Breast epithelium (tissue), 4 donors: ENCODE results near the gene AP5S1. TPM values are rescaled to one million over a fixed set of nuclear protein-coding genes. Genes with fewer than 3 reads are reported as not detected.
A peak's percentile ranks its signal among the peaks of the same experiment; 100 is the strongest.

Source experiments
- DNase-seq, 2 donors: peaks; one replicate each; pipeline ENCODE4 v3.0.0-alpha.2; 2019; ENCODE audit warnings: low spot score in 2 of 2
- H3K27ac ChIP-seq, 2 donors: fragments of 200-600 bp; sonication (generic) in 1 of 2; one replicate each; pipeline ENCODE4 v1.5.1; 2016 to 2019; ENCODE audit warnings: mild to moderate bottlenecking in 1 of 2
- H3K27me3 ChIP-seq, 2 donors: fragments of 200-600 bp; sonication (generic) in 1 of 2; one replicate each; pipeline versions ENCODE4 v1.5.1 to v1.6.0; 2017 to 2019; ENCODE audit warnings: control low read depth in 1 of 2, mild to moderate bottlenecking in 1 of 2
- H3K36me3 ChIP-seq: fragments of 200-600 bp; one replicate; pipeline ENCODE4 v1.5.1; 2019
- H3K4me1 ChIP-seq, 2 donors: fragments of 200-600 bp; sonication (generic); one replicate each; pipeline ENCODE4 v1.5.1; 2016 to 2019; ENCODE audit warnings: control low read depth in 1 of 2
- H3K4me3 ChIP-seq, 3 donors: fragments of 200-600 bp; sonication (generic); 1 replicate in 2 of 3; 2 replicates in 1 of 3; pipeline ENCODE4 v1.5.1; 2016 to 2019; ENCODE audit warnings: mild to moderate bottlenecking in 3 of 3, moderate library complexity in 2 of 3
- H3K9me3 ChIP-seq, 2 donors: fragments of 200-600 bp; sonication (generic) in 1 of 2; one replicate each; pipeline ENCODE4 v1.5.1; 2016 to 2019; ENCODE audit warnings: control low read depth in 1 of 2
- CTCF ChIP-seq, 3 donors: fragments of 450-650 bp; IDR thresholded peaks; one replicate each; pipeline ENCODE4 v1.5.1; 2016 to 2017; ENCODE audit warnings: antibody characterized with exemption in 3 of 3, mild to moderate bottlenecking in 3 of 3, moderate library complexity in 3 of 3
- POLR2A ChIP-seq: fragments of 450-650 bp; IDR thresholded peaks from one replicate; pipeline ENCODE4 v1.6.1; 2016; ENCODE audit warnings: antibody characterized with exemption, mild to moderate bottlenecking, moderate library complexity
- POLR2AphosphoS5 ChIP-seq, 3 donors: sonication (generic); formaldehyde crosslinking; IDR thresholded peaks; one replicate each; pipeline ENCODE4 v1.6.1; 2017; ENCODE audit warnings: antibody characterized with exemption in 3 of 3
- intact Hi-C: fragments of 100-400 bp; cut with DNase I; formaldehyde crosslinking; loops from one replicate; pipeline ENCODE4 v1.15.1; 2023; ENCODE audit warnings: low total_unique reads
- total RNA-seq, 3 donors: library from RNA; depleted of rRNA; stranded (reverse); fragments of >200 nt; gene quantifications; one replicate each; pipeline ENCODE4 v1.1.0, GENCODE V29; 2016

The AP5S1 gene
- total RNA-seq, 3 donors from 2014 or later: 11.1 to 13.8 (median 11.8) TPM

GRCh38 chr20:3800256-3800877 is 20.0 kb upstream of the AP5S1 start:
- Histone ChIP-seq H3K9me3 (no peaks in the 10 kb centered on the region), H3K36me3 (no peaks in the 10 kb centered on the region), H3K4me3 (no peak overlapping the region), H3K27me3 (no peaks in the 10 kb centered on the region), H3K27ac (peak overlapping the region in 1 of 2 donors; percentile 91), H3K4me1 (peaks cover 0 to 12% of the 10 kb centered on the region in 2 donors)
- DNase-seq: no peak
- intact Hi-C loops: no loop called here
- TF ChIP-seq POLR2A (no peak), POLR2AphosphoS5 (IDR thresholded peaks at IDR 0.05) (no peak), CTCF (IDR thresholded peaks at IDR 0.05) (no peak)

- no peak for DNase-seq
- Histone ChIP-seq H3K4me3 (no peak overlapping the region), H3K4me1 (peaks cover 1 to 12% of the 10 kb centered on the region in 2 donors), H3K36me3 (no peaks in the 10 kb centered on the region), H3K27me3 (no peaks in the 10 kb centered on the region), H3K27ac (peak overlapping the region; percentile 91 to 95), H3K9me3 (no peaks in the 10 kb centered on the region)
- intact Hi-C loops: no loop called here
- TF ChIP-seq POLR2AphosphoS5 (IDR thresholded peaks at IDR 0.05): no peak
- TF ChIP-seq CTCF (IDR thresholded peaks at IDR 0.05): no peak
- TF ChIP-seq POLR2A: no peak
These were observed 19.5 kb upstream of the AP5S1 start for GRCh38 chr20:3800878-3801260.

GRCh38 chr20:3801299-3801698 is 19.0 kb upstream of the AP5S1 start:
- H3K4me3 ChIP-seq: no peak overlapping the region
- H3K27ac ChIP-seq: peak overlapping the region; percentile 91 to 95
- no peaks in the 10 kb centered on the region for H3K27me3 ChIP-seq
- DNase-seq: no peak
- H3K36me3 ChIP-seq: no peaks in the 10 kb centered on the region
- TF ChIP-seq POLR2AphosphoS5 (IDR thresholded peaks at IDR 0.05) (no peak), POLR2A (no peak), CTCF (IDR thresholded peaks at IDR 0.05) (no peak)
- H3K4me1 ChIP-seq: peaks cover 5 to 12% of the 10 kb centered on the region in 2 donors
- intact Hi-C loops: no loop called here
- H3K9me3 ChIP-seq: peaks cover 0 to 2% of the 10 kb centered on the region in 2 donors

- Histone ChIP-seq H3K9me3 (peaks cover 0 to 3% of the 10 kb centered on the region in 2 donors), H3K36me3 (no peaks in the 10 kb centered on the region), H3K27ac (peak overlapping the region; percentile 91 to 95)
These were observed 18.5 kb upstream of the AP5S1 start for GRCh38 chr20:3801846-3802245.

More at GRCh38 chr20:3801846-3802245, 18.5 kb upstream of the AP5S1 start:
- no peak overlapping the region for H3K4me3 ChIP-seq
- no peaks in the 10 kb centered on the region for H3K27me3 ChIP-seq
- intact Hi-C loops: no loop called here
- no peak for DNase-seq
- TF ChIP-seq CTCF (IDR thresholded peaks at IDR 0.05): no peak
- peaks cover 5 to 13% of the 10 kb centered on the region in 2 donors for H3K4me1 ChIP-seq
